Ovary (tissue), 10 donors: ENCODE measurements around the gene SLAMF7. TPM values are rescaled to one million over a fixed set of nuclear protein-coding genes. Genes with fewer than 3 reads are reported as not detected.
"Not testable (repeated sequence)": the region's sequence is repeated elsewhere in the genome, so short reads cannot be mapped to it uniquely, and the experiment has no call there.

ENCODE experiments used
- DNase-seq, 5 donors: peaks; one replicate each; pipeline ENCODE4 v3.0.0-alpha.2; 2019 to 2020
- H3K27ac ChIP-seq, 2 donors: fragments of 200-600 bp; one replicate each; pipeline versions ENCODE4 v1.5.1 to v1.8.0; 2019 to 2022
- H3K27me3 ChIP-seq: fragments of 200-600 bp; one replicate; pipeline ENCODE4 v1.8.0; 2022
- H3K36me3 ChIP-seq: fragments of 200-600 bp; sonication (generic); one replicate; pipeline ENCODE4 v1.5.1; 2019
- H3K4me1 ChIP-seq: one replicate; pipeline ENCODE4 v1.8.1; 2013; ENCODE audit warnings: mild to moderate bottlenecking, moderate library complexity; ENCODE audit not compliant: insufficient read depth
- H3K4me3 ChIP-seq: fragments of 200-600 bp; sonication (generic); one replicate; pipeline ENCODE4 v1.5.1; 2017
- H3K9me3 ChIP-seq, 2 donors: fragments of 200-600 bp in 1 of 2; sonication (generic) in 1 of 2; one replicate each; pipeline versions ENCODE4 v1.5.1 to v1.8.1; 2013 to 2019; ENCODE audit warnings: mild to moderate bottlenecking in 1 of 2, moderate library complexity in 1 of 2
- CTCF ChIP-seq, 3 donors: fragments of 450-650 bp in 2 of 3; fragments of 200-600 bp in 1 of 3; IDR thresholded peaks; one replicate each; pipeline versions ENCODE4 v1.5.1 to v1.8.0; 2016 to 2022; ENCODE audit warnings: antibody characterized with exemption in 3 of 3, mild to moderate bottlenecking in 1 of 3
- EP300 ChIP-seq: sonication (generic); formaldehyde crosslinking; IDR thresholded peaks from one replicate; pipeline ENCODE4 v1.6.1; 2017; ENCODE audit warnings: antibody characterized with exemption
- POLR2A ChIP-seq: fragments of 450-650 bp; IDR thresholded peaks from one replicate; pipeline ENCODE4 v1.6.1; 2017; ENCODE audit warnings: antibody characterized with exemption, mild to moderate bottlenecking, moderate library complexity
- WGBS, 3 donors: extraction: QIAGEN DNeasy Blood & Tissue Kit in 1 of 3; methylation state at CpG; one replicate each; pipeline versions ENCODE4 v1.1.5 to v1.1.7; 2013 to 2017; 5-methylcytosine and 5-hydroxymethylcytosine counted together
- intact Hi-C, 4 donors: fragments of 100-400 bp; cut with DNase I; formaldehyde crosslinking; loops; one replicate each; pipeline versions ENCODE4 v1.11.0 to v1.15.1; 2022 to 2023
- long read RNA-seq, 3 donors: library from polyadenylated mRNA in 2 of 3; unstranded in 2 of 3; transcript quantifications; one replicate each; pipeline ENCODE4 v2.0.0 and lab custom pipeline, GENCODE V29; 2021 to 2026
- polyA plus RNA-seq, 2 donors: library from polyadenylated mRNA; stranded (reverse); fragments of 200-250 nt in 1 of 2; fragments of 350-450 nt in 1 of 2; fragmentation: Illumina TruSeq in 1 of 2; extraction: RNeasy Lipid Tissue Mini Kit (QIAGEN cat#74804) in 1 of 2; gene quantifications; one replicate each; pipeline ENCODE4 v1.2.3, GENCODE V29; 2013 to 2014
- total RNA-seq, 7 donors: library from RNA; depleted of rRNA in 2 of 7; stranded (reverse); fragments of >200 nt in 2 of 7; fragmentation: NEBNext Ultra II Directional in 3 of 7; extraction: Animal tissue kit (Norgen Biotek cat#: 25700) in 3 of 7; gene quantifications; one replicate each; pipeline versions ENCODE4 v1.1.0 to v1.2.4, GENCODE V29; 2016 to 2023
- donor health status: DM: no; HTN: no; CAD: no; lungs with moderate emphysema.
- donor health status: DM: no; HTN: no; CAD: no.
- donor health status: Bipolar disorder and iron deficiency.
- donor health status: DM: yes; HTN: yes; CAD: no.
- donor health status: DM: no; HTN: no; CAD: no.
- donor health status: DM: yes; HTN: yes; CAD: no.

The SLAMF7 gene
- total RNA-seq = 1 to 10 TPM in 2 of 7 donors, under 1 TPM in 4, not detected in 1; 0.32 to 3.7 (median 0.84) TPM
- polyA plus RNA-seq = 1 to 10 TPM in 1 of 2 donors, under 1 TPM in 1; 0.36 to 7.3 TPM
- long read RNA-seq, donor 1 = 0 reads
- long read RNA-seq, donor 2 = 0 reads
- long read RNA-seq, donor 3 = 0 reads

GRCh38 chr1:160739098-160739511 lies at the start of gene SLAMF7:
Gene SLAMF7, plus strand, starts transcription at chr1:160739247. Its CDS starts 55 bp downstream, at chr1:160739302.
- Histone ChIP-seq H3K36me3 (no peaks in the 10 kb centered on the region), H3K4me3 (no peak within 1 kb of the TSS), H3K27me3 (no peaks in the 10 kb centered on the region), H3K27ac (no peak within 1 kb of the TSS), H3K9me3 (no peaks in the 10 kb centered on the region), H3K4me1 (no peaks in the 10 kb centered on the region)
- DNase-seq = no peak
- TF ChIP-seq EP300 (no peak), POLR2A (no peak), CTCF (IDR thresholded peaks at IDR 0.05) (no peak)
- intact Hi-C loops = no loop called here
- 83 to 91% (median 88%) methylated on average over 5 of the region's 5 CpGs for WGBS, 3 donors

- H3K4me3 ChIP-seq, H3K27me3 ChIP-seq, H3K9me3 ChIP-seq, H3K36me3 ChIP-seq, intact Hi-C loops, H3K27ac ChIP-seq, DNase-seq, H3K4me1 ChIP-seq: not testable (repeated sequence)
- WGBS, 3 donors = 91 to 94% (median 91%) methylated on average over 10 of the region's 10 CpGs
Observed at GRCh38 chr1:160692390-160692789, 46.7 kb upstream of the SLAMF7 start.

- H3K4me1 ChIP-seq = no peaks in the 10 kb centered on the region
- no peak overlapping the region for H3K4me3 ChIP-seq
- no peak for TF ChIP-seq CTCF (IDR thresholded peaks at IDR 0.05)
Observed at GRCh38 chr1:160702100-160702499, 36.9 kb upstream of the SLAMF7 start.

GRCh38 chr1:160704250-160704649 lies 34.8 kb upstream of the SLAMF7 start:
- Histone ChIP-seq H3K27me3 (no peaks in the 10 kb centered on the region), H3K9me3 (no peaks in the 10 kb centered on the region), H3K27ac (no peak overlapping the region), H3K4me3 (no peak overlapping the region), H3K4me1 (no peaks in the 10 kb centered on the region), H3K36me3 (no peaks in the 10 kb centered on the region)
- DNase-seq = no peak
- no peak for TF ChIP-seq CTCF (IDR thresholded peaks at IDR 0.05)
- TF ChIP-seq POLR2A = no peak
- no peak for TF ChIP-seq EP300
- intact Hi-C loops = no loop called here
- WGBS, 3 donors = 76 to 85% (median 81%) methylated on average over 4 of the region's 4 CpGs

More at GRCh38 chr1:160702100-160702499, 36.9 kb upstream of the SLAMF7 start:
- Histone ChIP-seq H3K27me3 (no peaks in the 10 kb centered on the region), H3K36me3 (no peaks in the 10 kb centered on the region), H3K27ac (no peak overlapping the region), H3K9me3 (no peaks in the 10 kb centered on the region)
- no peak for DNase-seq
- intact Hi-C loops = no loop called here
- 85 to 91% (median 90%) methylated on average over 5 of the region's 5 CpGs for WGBS, 3 donors

- H3K27me3 ChIP-seq, H3K4me3 ChIP-seq, intact Hi-C loops, DNase-seq, H3K9me3 ChIP-seq, H3K4me1 ChIP-seq, H3K27ac ChIP-seq, H3K36me3 ChIP-seq: not testable (repeated sequence)
- 86 to 87% (median 87%) methylated on average over 3 of the region's 3 CpGs for WGBS, 3 donors
Observed at GRCh38 chr1:160705212-160705621, 33.8 kb upstream of the SLAMF7 start.
